GM18505 (cell line): ENCODE measurements around the gene LDAF1.
"Not testable (repeated sequence)": the region's sequence is repeated elsewhere in the genome, so short reads cannot be mapped to it uniquely, and the experiment has no call there.

Source experiments
- ATAC-seq: cut with Tn5 transposase; IDR thresholded peaks from one replicate; pipeline ENCODE4 v1.9.1; 2021; ENCODE audit not compliant: unreplicated experiment
- POLR2A ChIP-seq: IDR thresholded peaks from 4 replicates; pipeline ENCODE4 v1.6.1; 2011; ENCODE audit warnings: borderline replicate concordance; ENCODE audit not compliant: insufficient read depth, insufficient read length; ENCODE audit errors: extremely low read depth

LDAF1 gene

GRCh38 chr16:21156767-21157467 lies 1.6 kb upstream of the LDAF1 start:
- TF ChIP-seq POLR2A: no peak
- ATAC-seq: no peak

- TF ChIP-seq POLR2A: no peak
- no peak for ATAC-seq
These were observed 842 bp upstream of the LDAF1 start for GRCh38 chr16:21157632-21158031.

GRCh38 chr16:21159281-21159951 lies 942 bp downstream of the LDAF1 start:
- no peak for ATAC-seq
- TF ChIP-seq POLR2A: no peak

- TF ChIP-seq POLR2A: no peak
- no peak for ATAC-seq
These were observed 1.8 kb downstream of the LDAF1 start for GRCh38 chr16:21160276-21160675.

- no peak for ATAC-seq
- TF ChIP-seq POLR2A: no peak
These were observed 2.7 kb downstream of the LDAF1 start for GRCh38 chr16:21161211-21161610.

- no peak for ATAC-seq
- no peak for TF ChIP-seq POLR2A
These were observed 4.2 kb downstream of the LDAF1 start for GRCh38 chr16:21162661-21163151.

- ATAC-seq: no peak
- no peak for TF ChIP-seq POLR2A
These were observed 5.1 kb downstream of the LDAF1 start for GRCh38 chr16:21163576-21163975.

- ATAC-seq: no peak
- TF ChIP-seq POLR2A: no peak
These were observed 6.2 kb downstream of the LDAF1 start for GRCh38 chr16:21164521-21165168.

- no peak for ATAC-seq
- no peak for TF ChIP-seq POLR2A
These were observed 8.1 kb downstream of the LDAF1 start for GRCh38 chr16:21166561-21166961.

GRCh38 chr16:21167360-21167759 lies 8.9 kb downstream of the LDAF1 start:
- no peak for ATAC-seq
- TF ChIP-seq POLR2A: no peak

GRCh38 chr16:21167929-21168602 lies 9.6 kb downstream of the LDAF1 start:
- ATAC-seq: no peak
- no peak for TF ChIP-seq POLR2A

- TF ChIP-seq POLR2A: no peak
- ATAC-seq: no peak
These were observed 10.9 kb downstream of the LDAF1 start for GRCh38 chr16:21169249-21169981.

GRCh38 chr16:21170116-21170515 lies 11.6 kb downstream of the LDAF1 start:
- ATAC-seq: not testable (repeated sequence)
